MG63 (cell line): ENCODE results near the gene MICOS13. TPM values are rescaled to one million over a fixed set of nuclear protein-coding genes. Genes with fewer than 3 reads are reported as not detected.
"Not testable (repeated sequence)": the region's sequence is repeated elsewhere in the genome, so short reads cannot be mapped to it uniquely, and the experiment has no call there.

Experiments
- DNase-seq: peaks from one replicate; pipeline ENCODE4 v3.0.0-alpha.2; 2020
- H3K27me3 ChIP-seq: fragments of 250-450 bp; sonication (Bioruptor Pico); 2 replicates; pipeline ENCODE4 v1.5.1; 2020; ENCODE audit warnings: mild to moderate bottlenecking, moderate library complexity
- H3K36me3 ChIP-seq: fragments of 250-450 bp; sonication (Bioruptor Pico); 2 replicates; pipeline ENCODE4 v1.5.1; 2020; ENCODE audit warnings: mild to moderate bottlenecking, moderate library complexity
- H3K4me3 ChIP-seq: fragments of 250-450 bp; sonication (Bioruptor Pico); 2 replicates; pipeline ENCODE4 v1.5.1; 2020; ENCODE audit warnings: mild to moderate bottlenecking, moderate library complexity
- H3K9me3 ChIP-seq: fragments of 250-450 bp; sonication (Bioruptor Pico); 2 replicates; pipeline ENCODE4 v1.5.1; 2020; ENCODE audit warnings: mild to moderate bottlenecking, moderate library complexity
- total RNA-seq: library from RNA; depleted of rRNA; stranded (reverse); fragments of >200 nt; shearing (Covaris generic); gene quantifications from 2 replicates; pipeline ENCODE4 v1.2.3, GENCODE V29; 2014; ENCODE audit warnings: low replicate concordance

MICOS13 gene
- total RNA-seq, 1 experiment from 2014 or later = 75.4 TPM

GRCh38 chr19:5692723-5693194 lies 12.4 kb upstream of the MICOS13 start:
- Histone ChIP-seq H3K4me3 (no peak overlapping the region; the same call in 1 of the 2 replicates), H3K9me3 (no peaks in the 10 kb centered on the region), H3K27me3 (no peaks in the 10 kb centered on the region), H3K36me3 (peaks cover 36% of the 10 kb centered on the region)
- DNase-seq = no peak

GRCh38 chr19:5691822-5692722 lies 11.8 kb upstream of the MICOS13 start:
- peaks cover 36% of the 10 kb centered on the region for H3K36me3 ChIP-seq
- DNase-seq = no peak
- no peaks in the 10 kb centered on the region for H3K9me3 ChIP-seq
- no peaks in the 10 kb centered on the region for H3K27me3 ChIP-seq
- H3K4me3 ChIP-seq = peak overlapping the region; percentile 94

- Histone ChIP-seq H3K27me3 (no peaks in the 10 kb centered on the region), H3K9me3 (no peaks in the 10 kb centered on the region), H3K36me3 (peaks cover 36% of the 10 kb centered on the region), H3K4me3 (peak overlapping the region; percentile 94)
- DNase-seq = peak; percentile 70
Measured at GRCh38 chr19:5690955-5691821, 10.9 kb upstream of the MICOS13 start.

GRCh38 chr19:5690125-5690954 lies 10.0 kb upstream of the MICOS13 start, which contains the start of gene RPL36:
Gene RPL36, plus strand, starts transcription at chr19:5690295. Its CDS starts 213 bp downstream, at chr19:5690508.
- Histone ChIP-seq H3K27me3 (no peaks in the 10 kb centered on the region), H3K9me3 (no peaks in the 10 kb centered on the region), H3K36me3 (peaks cover 36% of the 10 kb centered on the region), H3K4me3 (peak within 1 kb of the TSS; percentile 94)
- peak; percentile 89 for DNase-seq

GRCh38 chr19:5688262-5688881 lies 8.1 kb upstream of the MICOS13 start:
- H3K9me3 ChIP-seq, H3K4me3 ChIP-seq, H3K27me3 ChIP-seq, DNase-seq: not testable (repeated sequence)
- H3K36me3 ChIP-seq = peaks cover 29% of the 10 kb centered on the region

- Histone ChIP-seq H3K4me3 (peak overlapping the region; percentile 56), H3K9me3 (no peaks in the 10 kb centered on the region), H3K27me3 (no peaks in the 10 kb centered on the region), H3K36me3 (peaks cover 24% of the 10 kb centered on the region)
- DNase-seq = no peak
Measured at GRCh38 chr19:5687360-5688198, 7.3 kb upstream of the MICOS13 start.

- H3K27me3 ChIP-seq = no peaks in the 10 kb centered on the region
- peak overlapping the region; percentile 56 for H3K4me3 ChIP-seq
- peak; percentile 89 for DNase-seq
- no peaks in the 10 kb centered on the region for H3K9me3 ChIP-seq
- peaks cover 16% of the 10 kb centered on the region for H3K36me3 ChIP-seq
Measured at GRCh38 chr19:5686647-5687359, 6.5 kb upstream of the MICOS13 start.

GRCh38 chr19:5686326-5686646 lies 6.0 kb upstream of the MICOS13 start:
- Histone ChIP-seq H3K9me3 (no peaks in the 10 kb centered on the region), H3K36me3 (peaks cover 11% of the 10 kb centered on the region), H3K27me3 (no peaks in the 10 kb centered on the region), H3K4me3 (peak overlapping the region; percentile 56; the same call in 1 of the 2 replicates)
- no peak for DNase-seq

GRCh38 chr19:5684694-5685430 lies 4.5 kb upstream of the MICOS13 start:
- Histone ChIP-seq H3K27me3 (no peaks in the 10 kb centered on the region), H3K4me3 (no peak overlapping the region), H3K36me3 (no peaks in the 10 kb centered on the region), H3K9me3 (no peaks in the 10 kb centered on the region)
- DNase-seq = no peak

- H3K9me3 ChIP-seq = no peaks in the 10 kb centered on the region
- no peaks in the 10 kb centered on the region for H3K36me3 ChIP-seq
- no peak for DNase-seq
- no peak overlapping the region for H3K4me3 ChIP-seq
- no peaks in the 10 kb centered on the region for H3K27me3 ChIP-seq
Measured at GRCh38 chr19:5683177-5683886, 3.0 kb upstream of the MICOS13 start.

GRCh38 chr19:5682107-5682482 lies 1.8 kb upstream of the MICOS13 start:
- Histone ChIP-seq H3K9me3 (no peaks in the 10 kb centered on the region), H3K27me3 (no peaks in the 10 kb centered on the region), H3K4me3 (no peak overlapping the region), H3K36me3 (no peaks in the 10 kb centered on the region)
- no peak for DNase-seq

GRCh38 chr19:5681391-5682106 lies 1.2 kb upstream of the MICOS13 start:
- Histone ChIP-seq H3K9me3 (no peaks in the 10 kb centered on the region), H3K27me3 (no peaks in the 10 kb centered on the region), H3K36me3 (no peaks in the 10 kb centered on the region), H3K4me3 (no peak overlapping the region)
- DNase-seq = no peak

GRCh38 chr19:5680084-5680436 lies 256 bp downstream of the MICOS13 start:
- Histone ChIP-seq H3K4me3 (peak overlapping the region; percentile 84), H3K27me3 (no peaks in the 10 kb centered on the region), H3K36me3 (no peaks in the 10 kb centered on the region), H3K9me3 (no peaks in the 10 kb centered on the region)
- no peak for DNase-seq
